PC-9 (cell line): Measurements from ENCODE around the gene MKI67. TPM values are rescaled to one million over a fixed set of nuclear protein-coding genes. Genes with fewer than 3 reads are reported as not detected.

Experiments used
- BruUV-seq: library from RNA; stranded (reverse); fragments of 400-500 nt; replicated peaks from 2 replicates; lab custom pipeline; 2021; lab: Mats Ljungman, UMichigan
- CTCF ChIA-PET: fragments of 300-600 bp; sonication (Branson Sonifier 250); formaldehyde crosslinking; loops from one replicate; lab custom pipeline; 2022; ENCODE audit warnings: antibody characterized with exemption; lab: Charles Lee
- POLR2A ChIA-PET: fragments of 300-600 bp; sonication (Branson Sonifier 250); formaldehyde crosslinking; loops from one replicate; lab custom pipeline; 2022; ENCODE audit warnings: antibody characterized with exemption; ENCODE audit not compliant: unreplicated experiment; lab: Charles Lee
- DNase-seq, 2 experiments: peaks; one replicate each; pipeline versions ENCODE4 v3.0.0 to v3.0.0-alpha.2; 2015 to 2022; ENCODE audit warnings: mixed read lengths in 1 of 2
- H2AFZ ChIP-seq: fragments of 200-600 bp; sonication (generic); 2 replicates; pipeline ENCODE4 v1.8.1; 2017; ENCODE audit warnings: antibody characterized with exemption
- H3F3A ChIP-seq: fragments of 200-600 bp; sonication (generic); 2 replicates; pipeline ENCODE4 v1.8.1; 2017; ENCODE audit warnings: antibody characterized with exemption, mild to moderate bottlenecking, low read depth; ENCODE audit not compliant: insufficient read depth
- H3K27ac ChIP-seq: fragments of 200-600 bp; sonication (generic); 2 replicates; pipeline ENCODE4 v1.6.1; 2016; ENCODE audit warnings: mixed run types
- H3K27me3 ChIP-seq: fragments of 200-600 bp; sonication (generic); 2 replicates; pipeline ENCODE4 v1.6.1; 2016; ENCODE audit warnings: low read depth, mixed run types; ENCODE audit not compliant: insufficient read depth
- H3K36me3 ChIP-seq: fragments of 200-600 bp; sonication (generic); 2 replicates; pipeline ENCODE4 v1.6.1; 2016; ENCODE audit warnings: low read depth, mixed run types
- H3K4me1 ChIP-seq: fragments of 200-600 bp; sonication (generic); replicated peaks from 2 replicates; pipeline ENCODE4 v1.6.1; 2016; ENCODE audit warnings: mixed run types; ENCODE audit not compliant: insufficient read depth
- H3K4me2 ChIP-seq: fragments of 200-600 bp; sonication (generic); 2 replicates; pipeline ENCODE4 v1.6.1; 2017; ENCODE audit warnings: mixed run types
- H3K4me3 ChIP-seq: fragments of 200-600 bp; sonication (generic); 2 replicates; pipeline ENCODE4 v1.6.1; 2016; ENCODE audit warnings: mixed run types
- H3K79me2 ChIP-seq: fragments of 200-600 bp; sonication (generic); 2 replicates; pipeline ENCODE4 v1.6.1; 2017; ENCODE audit warnings: low read depth, mixed run types
- H3K9me2 ChIP-seq: fragments of 200-600 bp; sonication (generic); 2 replicates; pipeline ENCODE4 v1.8.1; 2017; ENCODE audit warnings: mild to moderate bottlenecking; ENCODE audit not compliant: insufficient read depth
- H3K9me3 ChIP-seq: fragments of 200-600 bp; sonication (generic); 2 replicates; pipeline ENCODE4 v1.8.1; 2016; ENCODE audit warnings: low read depth; ENCODE audit not compliant: insufficient read depth
- H4K20me1 ChIP-seq: fragments of 200-600 bp; sonication (generic); 2 replicates; pipeline ENCODE4 v1.8.1; 2017; ENCODE audit not compliant: insufficient read depth
- CTCF ChIP-seq: fragments of 200-600 bp; sonication (generic); conservative IDR thresholded peaks from 2 replicates; pipeline ENCODE4 v1.6.1; 2017; ENCODE audit warnings: mixed run types, antibody characterized with exemption, mild to moderate bottlenecking, moderate library complexity
- EZH2 ChIP-seq: fragments of 200-600 bp; sonication (generic); IDR thresholded peaks from 2 replicates; pipeline ENCODE4 v1.8.0; 2017; ENCODE audit warnings: antibody characterized with exemption, low read depth
- intact Hi-C: fragments of 100-400 bp; cut with micrococcal nuclease; formaldehyde crosslinking; loops from one replicate; pipeline ENCODE4 v1.10.0; 2022; ENCODE audit not compliant: unreplicated experiment
- total RNA-seq: library from RNA; stranded (reverse); gene quantifications from 2 replicates; pipeline ENCODE4 v1.2.3, GENCODE V29; 2021

Gene MKI67
- total RNA-seq, 1 experiment from 2014 or later, result 114 TPM

GRCh38 chr10:128151031-128151430 lies 24.8 kb upstream of the MKI67 start:
- Histone ChIP-seq H3K27ac (no peak overlapping the region), H3K36me3 (no peaks in the 10 kb centered on the region), H3F3A (no peaks in the 10 kb centered on the region), H3K9me3 (no peaks in the 10 kb centered on the region), H3K79me2 (no peaks in the 10 kb centered on the region), H3K27me3 (peaks cover 16% of the 10 kb centered on the region), H4K20me1 (no peaks in the 10 kb centered on the region), H3K9me2 (no peaks in the 10 kb centered on the region), H2AFZ (no peak overlapping the region), H3K4me2 (no peak overlapping the region), H3K4me1 (no peaks in the 10 kb centered on the region), H3K4me3 (no peak overlapping the region)
- intact Hi-C loops, result loop anchor here (2.0 kb wide), 1 partner anchor 72 kb away; no protein-coding TSS in a partner anchor
- no peak for DNase-seq
- ChIA-PET POLR2A (no interaction called here), CTCF (no interaction called here)
- BruUV-seq, result no TSS peak
- no peak for TF ChIP-seq CTCF
- TF ChIP-seq EZH2, result no peak

GRCh38 chr10:128150561-128150960 lies 24.3 kb upstream of the MKI67 start:
- CTCF ChIA-PET, result no interaction called here
- H3K27me3 ChIP-seq, result peaks cover 11% of the 10 kb centered on the region
- POLR2A ChIA-PET, result no interaction called here
- intact Hi-C loops, result loop anchor here (2.0 kb wide), 1 partner anchor 72 kb away; no protein-coding TSS in a partner anchor
- no peak for TF ChIP-seq EZH2
- TF ChIP-seq CTCF, result no peak
- H3K79me2 ChIP-seq, result no peaks in the 10 kb centered on the region
- no peaks in the 10 kb centered on the region for H4K20me1 ChIP-seq
- BruUV-seq, result no TSS peak
- DNase-seq, result no peak
- no peaks in the 10 kb centered on the region for H3K9me2 ChIP-seq
- H3K4me2 ChIP-seq, result no peak overlapping the region
- no peaks in the 10 kb centered on the region for H3K4me1 ChIP-seq
- no peak overlapping the region for H3K4me3 ChIP-seq
- no peak overlapping the region for H3K27ac ChIP-seq
- H3K9me3 ChIP-seq, result no peaks in the 10 kb centered on the region
- H3K36me3 ChIP-seq, result no peaks in the 10 kb centered on the region
- no peaks in the 10 kb centered on the region for H3F3A ChIP-seq
- no peak overlapping the region for H2AFZ ChIP-seq

GRCh38 chr10:128150045-128150493 lies 23.8 kb upstream of the MKI67 start:
- H3K4me2 ChIP-seq, result no peak overlapping the region
- H3F3A ChIP-seq, result no peaks in the 10 kb centered on the region
- no peaks in the 10 kb centered on the region for H3K9me3 ChIP-seq
- CTCF ChIA-PET, result no interaction called here
- TF ChIP-seq CTCF, result peak; percentile 43
- TF ChIP-seq EZH2, result no peak
- intact Hi-C loops, result loop anchor here (2.0 kb wide), 1 partner anchor 71 kb away; no protein-coding TSS in a partner anchor
- H3K36me3 ChIP-seq, result no peaks in the 10 kb centered on the region
- H2AFZ ChIP-seq, result no peak overlapping the region
- H3K4me1 ChIP-seq, result no peaks in the 10 kb centered on the region
- no peaks in the 10 kb centered on the region for H3K9me2 ChIP-seq
- POLR2A ChIA-PET, result no interaction called here
- no TSS peak for BruUV-seq
- H3K4me3 ChIP-seq, result no peak overlapping the region
- DNase-seq, result peak in 1 of 2 experiments; percentile 8
- peaks cover 9% of the 10 kb centered on the region for H3K27me3 ChIP-seq
- H3K79me2 ChIP-seq, result no peaks in the 10 kb centered on the region
- no peaks in the 10 kb centered on the region for H4K20me1 ChIP-seq
- H3K27ac ChIP-seq, result no peak overlapping the region
